ENCODE results near the gene IRF3. TPM values are rescaled to one million over a fixed set of nuclear protein-coding genes. Genes with fewer than 3 reads are reported as not detected.
"Not testable (repeated sequence)": the region's sequence is repeated elsewhere in the genome, so short reads cannot be mapped to it uniquely, and the experiment has no call there.

IRF3 gene
- total RNA-seq, 2 donors from 2014 or later, result 53.4 to 58.0 TPM

DNA sequence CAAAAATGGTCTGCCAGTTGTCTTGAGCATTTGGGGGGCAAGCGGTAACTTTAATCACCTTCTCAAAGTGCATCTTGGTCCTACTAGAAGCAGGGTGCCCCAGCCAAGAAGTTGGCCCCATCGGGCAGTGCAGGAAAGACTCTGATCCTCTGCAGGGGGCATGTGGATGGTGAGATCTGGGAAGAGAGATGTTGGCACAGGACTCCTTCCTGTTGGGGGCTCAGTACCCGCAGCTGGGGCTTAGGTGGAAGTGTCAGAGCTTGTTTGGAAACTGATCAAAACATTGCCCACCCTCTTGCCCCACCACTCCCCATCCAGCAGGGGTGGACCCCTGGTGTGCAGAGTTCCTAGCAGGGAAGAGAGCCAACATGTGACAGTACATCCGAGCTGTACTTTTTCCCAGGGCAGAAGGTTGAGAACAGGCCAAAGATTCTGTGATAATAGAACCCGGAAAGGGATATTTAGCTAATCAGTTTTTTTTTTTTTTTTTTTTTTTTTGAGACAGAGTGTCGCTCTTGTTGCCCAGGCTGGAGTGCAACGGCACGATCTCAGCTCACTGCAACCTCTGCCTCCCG is 34.6 kb downstream of the IRF3 start:
- H3K36me3 ChIP-seq, result no peaks in the 10 kb centered on the region
- intact Hi-C loops (cut with DNase I), result no loop called here
- H3K4me3 ChIP-seq, result no peak overlapping the region
- no peaks in the 10 kb centered on the region for H3K27me3 ChIP-seq (replicated peaks; ENCODE audit: insufficient read depth)
- 4% methylated on average over 9 of the region's 9 CpGs for WGBS
- peak; percentile 32 for DNase-seq (ENCODE audit: low spot score)
- TF ChIP-seq, protein P1, sequence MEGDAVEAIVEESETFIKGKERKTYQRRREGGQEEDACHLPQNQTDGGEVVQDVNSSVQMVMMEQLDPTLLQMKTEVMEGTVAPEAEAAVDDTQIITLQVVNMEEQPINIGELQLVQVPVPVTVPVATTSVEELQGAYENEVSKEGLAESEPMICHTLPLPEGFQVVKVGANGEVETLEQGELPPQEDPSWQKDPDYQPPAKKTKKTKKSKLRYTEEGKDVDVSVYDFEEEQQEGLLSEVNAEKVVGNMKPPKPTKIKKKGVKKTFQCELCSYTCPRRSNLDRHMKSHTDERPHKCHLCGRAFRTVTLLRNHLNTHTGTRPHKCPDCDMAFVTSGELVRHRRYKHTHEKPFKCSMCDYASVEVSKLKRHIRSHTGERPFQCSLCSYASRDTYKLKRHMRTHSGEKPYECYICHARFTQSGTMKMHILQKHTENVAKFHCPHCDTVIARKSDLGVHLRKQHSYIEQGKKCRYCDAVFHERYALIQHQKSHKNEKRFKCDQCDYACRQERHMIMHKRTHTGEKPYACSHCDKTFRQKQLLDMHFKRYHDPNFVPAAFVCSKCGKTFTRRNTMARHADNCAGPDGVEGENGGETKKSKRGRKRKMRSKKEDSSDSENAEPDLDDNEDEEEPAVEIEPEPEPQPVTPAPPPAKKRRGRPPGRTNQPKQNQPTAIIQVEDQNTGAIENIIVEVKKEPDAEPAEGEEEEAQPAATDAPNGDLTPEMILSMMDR (IDR thresholded peaks at IDR 0.05), result no peak
- no peak for TF ChIP-seq POLR2A (IDR thresholded peaks at IDR 0.05)
- peak; percentile 25 for TF ChIP-seq POLR2AphosphoS5 (IDR thresholded peaks at IDR 0.05)
- no peaks in the 10 kb centered on the region for H3K9me3 ChIP-seq
- H3K27ac ChIP-seq, result peak overlapping the region; percentile 27 to 33
- peaks cover 5% of the 10 kb centered on the region for H3K4me1 ChIP-seq (replicated peaks)

DNA sequence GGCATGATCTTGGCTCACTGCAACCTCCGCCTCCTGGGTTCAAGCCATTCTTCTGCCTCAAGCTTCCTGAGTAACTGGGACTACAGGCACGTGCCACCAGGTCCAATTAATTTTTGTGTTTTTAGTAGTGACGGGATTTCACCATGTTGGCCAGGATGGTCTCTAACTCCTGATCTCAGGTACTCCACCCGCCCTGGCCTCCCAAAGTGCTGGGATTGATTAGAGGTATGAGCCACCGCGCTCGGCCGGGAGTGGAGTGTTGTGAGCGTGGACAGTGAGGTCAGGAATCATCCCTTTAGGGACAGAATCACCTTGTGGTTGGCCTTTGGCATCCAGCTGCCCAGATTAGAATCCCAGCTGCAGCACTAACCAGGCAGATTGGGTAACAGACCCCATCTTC is 36.0 kb downstream of the IRF3 start:
- Histone ChIP-seq H3K36me3 (peaks cover 0 to 5% of the 10 kb centered on the region in 2 donors), H3K27ac (no peak overlapping the region), H3K4me1 (replicated peaks) (peaks cover 5% of the 10 kb centered on the region), H3K27me3 (replicated peaks; ENCODE audit: insufficient read depth) (no peaks in the 10 kb centered on the region), H3K9me3 (no peaks in the 10 kb centered on the region), H3K4me3 (no peak overlapping the region)
- TF ChIP-seq POLR2A (IDR thresholded peaks at IDR 0.05), result no peak
- TF ChIP-seq POLR2AphosphoS5 (IDR thresholded peaks at IDR 0.05), result no peak
- TF ChIP-seq, protein P1 (IDR thresholded peaks at IDR 0.05), result no peak
- DNase-seq (ENCODE audit: low spot score), result no peak
- 91% methylated on average over 9 of the region's 9 CpGs for WGBS
- intact Hi-C loops (cut with DNase I), result no loop called here

DNA sequence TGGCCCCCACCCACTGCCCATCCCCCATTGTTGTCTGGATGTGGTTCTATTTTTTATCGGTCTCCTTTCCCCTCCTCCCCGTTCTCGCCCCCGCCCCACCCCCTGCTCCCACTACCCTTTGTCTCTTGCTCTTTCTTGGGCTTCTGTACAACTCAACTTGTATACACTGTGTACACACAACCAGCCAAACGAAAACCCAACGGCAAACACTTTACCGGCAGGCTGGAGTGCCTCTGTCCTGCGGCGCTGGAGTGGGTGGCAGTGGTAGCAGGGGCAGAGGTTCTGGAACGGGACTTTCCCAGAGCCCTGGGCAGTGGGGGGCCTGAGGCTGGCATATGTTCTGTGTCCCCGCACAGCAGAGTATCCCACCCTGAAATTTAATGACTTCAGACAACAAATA is 39.4 kb downstream of the IRF3 start:
- Histone ChIP-seq H3K9me3 (no peaks in the 10 kb centered on the region), H3K4me3 (no peak overlapping the region), H3K36me3 (peaks cover 0 to 5% of the 10 kb centered on the region in 2 donors), H3K27ac (no peak overlapping the region), H3K4me1 (replicated peaks) (peaks cover 5% of the 10 kb centered on the region), H3K27me3 (replicated peaks; ENCODE audit: insufficient read depth) (no peaks in the 10 kb centered on the region)
- no peak for TF ChIP-seq POLR2AphosphoS5 (IDR thresholded peaks at IDR 0.05)
- TF ChIP-seq POLR2A (IDR thresholded peaks at IDR 0.05), result no peak
- TF ChIP-seq, protein P1 (IDR thresholded peaks at IDR 0.05), result no peak
- intact Hi-C loops (cut with DNase I), result no loop called here
- 67% methylated on average over 11 of the region's 11 CpGs for WGBS
- DNase-seq (ENCODE audit: low spot score), result no peak

DNA sequence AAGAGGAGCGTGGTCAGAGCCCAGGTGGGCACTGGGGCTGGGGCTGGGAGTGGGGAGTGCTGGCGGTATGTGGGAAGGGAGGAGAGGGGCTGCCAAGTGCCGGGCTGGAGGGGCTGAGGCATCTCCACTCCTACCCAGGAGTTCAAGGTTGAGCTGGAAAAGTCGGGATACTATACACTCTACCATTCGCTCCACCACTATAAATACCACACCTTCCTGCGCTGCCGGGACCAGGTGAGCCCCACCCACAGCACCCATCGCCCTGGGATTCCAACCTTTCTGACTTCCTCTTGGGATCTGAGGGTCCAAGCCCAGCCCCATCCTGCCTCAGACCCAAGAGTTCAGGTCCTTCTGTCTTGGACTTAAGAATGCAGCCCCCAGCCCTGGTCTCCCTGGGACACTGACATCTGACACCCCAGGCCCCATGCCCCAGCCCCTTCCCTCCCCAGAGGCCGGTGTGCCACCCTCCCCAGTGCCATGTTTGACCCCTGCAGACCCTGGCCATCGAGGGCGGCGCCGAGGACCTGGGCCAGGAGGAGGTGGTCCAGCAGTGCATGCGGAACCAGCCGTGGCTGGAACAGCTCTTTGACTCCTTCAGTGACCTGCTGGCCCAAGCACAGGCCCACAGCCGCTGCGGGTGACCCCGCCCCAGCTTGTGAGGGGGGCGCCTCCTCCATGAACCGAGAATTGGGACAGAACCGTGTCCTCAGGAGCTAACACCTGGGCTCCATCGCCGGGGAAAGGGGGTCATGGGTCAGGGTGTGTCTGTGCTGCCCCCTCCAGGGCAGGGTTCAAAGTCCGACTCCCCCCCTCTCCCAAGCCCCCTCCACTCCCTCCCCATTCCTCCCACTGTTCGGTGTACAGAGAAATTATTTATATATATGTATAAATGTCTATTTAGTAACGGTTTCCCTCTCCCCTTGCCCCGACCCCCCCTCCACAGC is 40.4 kb downstream of the IRF3 start:
- 78% methylated on average over 24 of the region's 27 CpGs for WGBS
- intact Hi-C loops (cut with DNase I), result no loop called here
- TF ChIP-seq POLR2AphosphoS5 (IDR thresholded peaks at IDR 0.05), result no peak
- no peak for TF ChIP-seq POLR2A (IDR thresholded peaks at IDR 0.05)
- TF ChIP-seq, protein P1 (IDR thresholded peaks at IDR 0.05), result no peak
- no peak for DNase-seq (ENCODE audit: low spot score)
- Histone ChIP-seq H3K4me1 (replicated peaks) (no peaks in the 10 kb centered on the region), H3K36me3 (peaks cover 4 to 5% of the 10 kb centered on the region in 2 donors), H3K4me3 (no peak overlapping the region), H3K9me3 (no peaks in the 10 kb centered on the region), H3K27ac (no peak overlapping the region), H3K27me3 (replicated peaks; ENCODE audit: insufficient read depth) (no peaks in the 10 kb centered on the region)

DNA sequence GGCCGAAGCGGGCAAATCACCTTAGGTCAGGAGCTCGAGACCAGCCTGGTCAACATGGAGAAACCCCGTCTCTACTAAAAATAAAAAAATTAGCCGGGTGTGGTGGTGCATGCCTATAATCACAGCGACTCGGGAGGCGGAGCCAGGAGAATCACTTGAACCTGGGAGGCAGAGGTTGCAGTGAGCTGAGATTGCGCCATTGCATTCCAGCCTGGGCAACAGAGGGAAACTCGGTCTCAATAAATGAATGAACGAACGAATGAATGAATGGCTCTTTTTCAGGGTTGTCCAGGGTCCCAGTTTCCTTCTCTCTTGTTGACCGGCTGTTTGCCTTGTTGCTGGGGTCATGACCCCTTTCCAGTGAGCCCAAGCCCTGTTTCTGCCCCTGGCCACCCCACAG is 47.8 kb downstream of the IRF3 start:
- DNase-seq (ENCODE audit: low spot score); intact Hi-C loops (cut with DNase I); H3K27ac ChIP-seq; H3K4me1 ChIP-seq (replicated peaks); H3K27me3 ChIP-seq (replicated peaks; ENCODE audit: insufficient read depth); H3K9me3 ChIP-seq; H3K4me3 ChIP-seq: not testable (repeated sequence)
- 93% methylated on average over 13 of the region's 13 CpGs for whole genome bisulfite sequencing
- H3K36me3 ChIP-seq, result peaks cover 13 to 17% of the 10 kb centered on the region in 2 donors

Data from prostate gland (tissue), 2 donors.